ENCODE data around the gene ZNF445.
"Not testable (repeated sequence)": the region's sequence is repeated elsewhere in the genome, so short reads cannot be mapped to it uniquely, and the experiment has no call there.

Gene ZNF445

DNA sequence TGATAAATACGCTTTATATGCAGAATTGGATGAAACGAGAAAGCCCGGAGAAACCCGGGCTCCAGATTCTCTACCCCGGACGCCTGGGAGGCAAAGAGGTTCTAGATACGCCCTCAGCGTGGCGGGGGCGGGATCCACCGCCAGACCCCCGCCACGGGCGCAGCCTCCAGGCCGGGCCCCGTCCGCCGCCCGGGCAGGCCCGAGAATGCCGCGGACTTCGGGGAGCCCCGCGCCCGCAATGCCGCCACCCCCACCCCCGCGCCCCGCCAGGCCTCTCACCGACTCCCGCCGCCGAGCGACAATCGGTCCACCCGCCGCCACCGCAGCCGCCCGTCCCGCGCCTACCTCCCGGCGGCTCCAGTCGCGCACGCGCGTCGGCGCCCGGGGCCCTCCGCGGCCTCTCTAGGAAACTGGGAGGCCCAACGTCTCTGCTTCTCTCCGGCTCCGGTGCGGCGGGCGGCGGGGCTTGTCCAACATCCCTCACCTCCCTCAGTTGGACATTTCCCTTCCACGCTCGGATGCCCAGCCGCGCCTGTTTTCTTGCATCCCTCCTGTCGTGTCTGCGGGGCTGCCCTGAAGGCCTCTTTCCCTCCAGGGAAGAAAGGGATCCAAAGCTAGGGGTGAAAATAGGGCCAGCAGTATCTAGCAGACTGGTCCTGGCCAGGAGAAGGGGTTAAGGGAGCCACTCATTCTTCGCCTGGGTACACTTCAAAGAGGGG lies at the start of gene ZNF445:
ZNF445 (minus strand) TSS at position 359 of the 719 bp plus-strand sequence. CDS start 22,121 bp downstream, outside the sequence.
- DNase-seq (ENCODE audit: low read depth) = peak; percentile 30

DNA sequence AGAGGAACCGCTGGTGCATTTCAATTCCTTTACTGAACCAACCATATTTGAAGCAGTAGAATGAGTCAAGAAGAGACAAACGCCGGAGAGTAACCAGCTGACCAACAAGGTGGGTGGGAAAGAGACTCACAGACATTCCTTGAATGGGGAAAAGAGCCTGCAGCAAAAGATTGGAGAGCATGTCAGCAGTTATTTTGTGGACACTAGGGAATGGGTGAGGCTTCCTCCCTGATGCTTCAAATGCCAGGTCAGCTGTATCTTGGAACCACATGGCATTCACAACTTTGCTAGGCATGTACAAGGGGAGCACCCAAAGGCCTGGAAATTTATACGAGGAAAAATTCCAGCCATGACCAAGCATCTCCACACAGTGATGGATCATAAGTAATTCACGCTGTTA lies 47.6 kb upstream of the ZNF445 start:
- no peak for DNase-seq (ENCODE audit: low read depth)

DNA sequence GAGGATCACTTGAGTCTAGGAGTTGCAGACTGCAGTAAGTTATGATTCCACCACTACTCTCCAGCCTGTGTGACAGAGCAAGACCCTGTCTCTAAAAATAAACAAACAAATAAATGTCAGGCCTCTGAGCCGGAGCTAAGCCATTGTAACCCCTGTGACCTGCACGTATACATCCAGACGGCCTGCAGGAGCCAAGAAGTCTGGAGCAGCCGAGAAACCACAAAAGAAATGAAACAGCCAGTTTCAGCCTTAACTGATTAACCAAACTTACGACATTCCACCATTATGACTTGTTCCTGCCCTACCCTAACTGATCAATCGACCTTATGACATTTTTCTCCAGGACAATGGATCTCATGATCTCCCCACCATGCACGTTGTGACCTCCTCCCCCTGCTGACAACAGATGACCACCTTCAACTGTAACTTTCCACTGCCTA lies 45.0 kb upstream of the ZNF445 start:
- no peak for DNase-seq (ENCODE audit: low read depth)

GRCh38 chr3:44521721-44522120 lies 44.3 kb upstream of the ZNF445 start:
- no peak for DNase-seq (ENCODE audit: low read depth)

DNA sequence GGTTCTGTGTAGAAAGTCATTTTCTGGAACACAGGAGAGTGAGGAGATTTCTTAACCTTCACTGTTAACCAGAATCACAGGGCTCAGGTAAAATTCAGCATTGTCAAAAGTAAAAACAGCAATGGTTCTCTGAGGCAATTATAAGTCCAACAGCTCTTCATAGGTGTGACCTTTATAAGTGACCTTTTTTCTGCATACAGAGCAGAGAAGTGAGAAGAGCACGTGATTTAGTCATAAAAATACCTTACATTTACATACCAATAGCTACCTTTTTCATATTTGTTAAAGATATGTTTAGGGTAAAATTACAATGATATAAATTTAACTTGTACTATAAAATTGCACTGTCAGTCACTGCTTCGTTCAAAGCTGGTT lies 41.3 kb upstream of the ZNF445 start:
- DNase-seq (ENCODE audit: low read depth) = no peak

DNA sequence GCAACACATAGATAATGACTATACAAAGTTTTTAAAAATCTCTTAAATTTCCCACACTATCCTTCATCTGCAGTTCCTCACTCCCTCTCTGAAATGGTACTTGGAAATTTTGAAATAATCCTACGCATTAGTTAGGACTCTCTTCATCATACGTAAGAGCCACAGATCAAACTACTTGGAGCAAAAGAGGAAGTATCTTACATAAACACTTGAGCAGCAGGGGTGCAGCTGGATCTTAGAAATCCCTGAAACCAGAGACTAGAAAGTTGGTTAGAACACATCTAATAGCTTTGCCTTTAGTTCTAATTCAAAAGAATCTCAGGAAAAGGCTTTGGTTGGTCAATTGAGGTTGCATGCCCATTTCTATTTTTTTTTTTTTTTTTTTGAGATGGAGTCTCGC lies 38.8 kb upstream of the ZNF445 start:
- no peak for DNase-seq (ENCODE audit: low read depth)

- no peak for DNase-seq (ENCODE audit: low read depth)
Measured at GRCh38 chr3:44513513-44513912, 36.0 kb upstream of the ZNF445 start.

DNA sequence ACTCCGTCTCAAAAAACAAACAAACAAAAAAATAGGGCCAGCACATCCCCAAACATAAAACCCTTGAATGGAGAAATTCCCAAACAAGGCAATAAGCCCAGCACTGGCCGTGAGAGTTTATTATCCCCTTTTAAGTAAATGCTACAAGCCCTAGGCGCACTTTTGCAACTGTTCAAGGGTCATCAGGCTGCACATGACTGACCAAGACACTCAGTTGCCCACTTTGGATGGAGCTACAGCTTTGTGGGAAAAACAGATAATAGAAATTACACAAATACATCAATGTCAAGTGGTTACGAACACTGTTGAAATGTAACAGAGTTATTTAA lies 33.7 kb upstream of the ZNF445 start:
- DNase-seq (ENCODE audit: low read depth) = no peak

GRCh38 chr3:44510000-44510368 lies 32.5 kb upstream of the ZNF445 start:
- DNase-seq (ENCODE audit: low read depth) = no peak

- DNase-seq (ENCODE audit: low read depth) = no peak
Measured at GRCh38 chr3:44509393-44509921, 32.0 kb upstream of the ZNF445 start.

DNA sequence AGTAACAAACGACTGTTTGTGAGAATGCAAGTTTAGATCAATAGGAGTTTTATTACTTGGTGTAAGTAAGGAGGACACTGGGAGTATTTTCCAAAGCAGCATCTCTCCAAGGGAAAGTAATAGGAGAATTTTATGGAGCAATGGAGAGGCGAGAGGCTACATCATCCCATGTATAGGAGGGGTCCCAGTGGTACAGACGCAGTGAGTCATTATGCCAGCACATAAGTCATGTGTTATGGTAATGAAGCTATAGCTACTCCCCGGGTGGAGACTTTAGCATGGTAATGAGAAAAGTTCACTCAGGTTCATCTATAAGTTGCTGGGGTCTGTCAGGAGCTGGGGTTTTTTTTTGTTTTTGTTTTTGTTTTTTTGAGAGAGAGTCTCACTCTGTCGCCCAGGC lies 29.5 kb upstream of the ZNF445 start:
- no peak for DNase-seq (ENCODE audit: low read depth)

DNA sequence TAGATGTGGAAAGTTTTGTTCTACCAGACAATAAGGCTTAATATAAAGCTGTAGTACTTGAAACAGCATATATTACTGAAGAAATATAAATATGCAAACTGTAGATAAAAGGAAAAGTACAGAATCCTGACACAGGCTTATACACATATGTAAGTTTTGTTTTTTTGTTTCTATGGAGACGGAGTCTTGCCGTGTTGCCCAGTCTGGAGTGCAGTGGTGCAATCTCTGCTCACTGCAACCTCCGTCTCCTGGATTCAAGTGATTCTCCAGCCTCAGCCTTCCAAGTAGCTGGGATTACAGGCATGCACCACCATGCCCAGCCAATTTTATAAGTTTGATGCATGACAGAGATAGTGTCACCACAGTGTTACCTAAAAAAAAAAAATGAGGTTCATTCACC lies 29.1 kb upstream of the ZNF445 start:
- DNase-seq (ENCODE audit: low read depth) = no peak

DNA sequence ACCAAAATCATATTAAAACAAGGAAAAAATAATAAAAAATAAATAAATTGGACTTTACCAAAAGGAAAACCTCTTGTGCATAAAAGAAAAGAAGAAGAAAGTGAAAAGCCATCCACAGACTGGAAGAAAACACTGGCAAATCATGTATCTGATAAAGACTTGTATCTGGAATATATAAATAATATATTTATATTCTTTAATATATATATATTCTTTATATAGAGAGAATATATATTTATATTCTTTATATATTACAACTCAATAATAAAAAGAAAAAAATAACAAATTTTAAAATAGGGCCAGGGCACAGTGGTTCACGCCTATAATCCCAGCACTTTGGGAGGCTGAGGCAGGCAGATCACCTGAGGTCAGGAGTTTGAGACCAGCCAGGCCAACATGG lies 27.1 kb upstream of the ZNF445 start:
- no peak for DNase-seq (ENCODE audit: low read depth)

GRCh38 chr3:44503178-44503577 lies 25.7 kb upstream of the ZNF445 start:
- not testable (repeated sequence) for DNase-seq (ENCODE audit: low read depth)

- DNase-seq (ENCODE audit: low read depth) = no peak
Measured at GRCh38 chr3:44501971-44502370, 24.5 kb upstream of the ZNF445 start.

GRCh38 chr3:44499899-44500168 lies 22.4 kb upstream of the ZNF445 start:
- not testable (repeated sequence) for DNase-seq (ENCODE audit: low read depth)

GRCh38 chr3:44499149-44499898 lies 21.9 kb upstream of the ZNF445 start:
- DNase-seq (ENCODE audit: low read depth) = no peak

DNA sequence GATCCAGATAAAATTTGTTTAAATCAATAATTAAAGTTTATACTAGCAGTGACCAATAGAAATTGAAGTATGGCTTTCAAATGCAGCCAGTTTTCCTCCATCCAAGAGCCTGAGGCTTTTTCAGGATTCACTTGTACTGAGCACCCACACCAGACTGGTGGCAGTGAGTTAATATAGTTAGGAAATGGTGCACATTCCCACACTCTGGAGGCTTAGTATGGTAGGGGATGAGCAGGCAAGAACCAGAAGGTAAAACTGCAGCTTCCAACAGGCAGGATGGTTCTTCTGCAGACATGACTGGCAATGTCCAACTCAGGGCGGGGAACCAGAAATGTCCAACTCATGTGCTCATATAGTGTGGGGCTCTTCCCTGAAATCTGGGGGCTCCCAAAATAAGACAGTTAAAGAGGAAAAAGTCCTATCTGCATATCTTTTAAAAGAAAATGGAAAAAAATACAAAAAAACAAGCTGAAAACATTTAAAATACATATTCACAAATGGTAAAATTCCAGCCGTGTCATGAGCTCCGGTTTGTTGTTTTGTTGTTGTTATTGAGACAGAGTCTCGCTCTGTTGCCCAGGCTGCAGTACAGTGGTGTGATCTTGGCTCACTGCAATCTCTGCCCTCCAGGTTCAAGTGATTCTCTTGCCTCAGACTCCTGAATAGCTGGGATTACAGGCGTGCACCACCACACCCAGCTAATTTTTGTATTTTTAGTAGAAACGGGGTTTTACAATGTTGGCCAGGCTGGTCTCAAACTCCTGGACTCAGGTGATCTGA lies 18.4 kb upstream of the ZNF445 start:
- DNase-seq (ENCODE audit: low read depth) = no peak

DNA sequence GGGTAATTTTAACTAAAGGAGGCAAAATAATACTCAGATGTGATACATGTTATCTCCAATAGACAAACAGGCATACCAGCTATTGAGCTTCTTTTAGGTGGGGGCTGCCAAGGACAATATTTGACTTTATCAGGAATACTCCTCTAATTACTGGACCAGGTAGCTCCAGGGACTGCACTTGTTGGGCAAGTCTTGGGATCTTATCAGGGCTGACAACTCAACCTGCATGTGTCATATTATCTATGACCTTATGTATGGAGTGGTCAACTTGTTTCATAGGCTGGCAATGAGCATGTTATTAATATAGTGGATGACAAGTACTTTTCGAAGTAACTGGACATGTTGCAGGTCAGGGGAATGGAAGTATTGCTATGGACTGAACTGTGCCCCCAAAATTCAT lies 15.0 kb upstream of the ZNF445 start:
- no peak for DNase-seq (ENCODE audit: low read depth)

DNA sequence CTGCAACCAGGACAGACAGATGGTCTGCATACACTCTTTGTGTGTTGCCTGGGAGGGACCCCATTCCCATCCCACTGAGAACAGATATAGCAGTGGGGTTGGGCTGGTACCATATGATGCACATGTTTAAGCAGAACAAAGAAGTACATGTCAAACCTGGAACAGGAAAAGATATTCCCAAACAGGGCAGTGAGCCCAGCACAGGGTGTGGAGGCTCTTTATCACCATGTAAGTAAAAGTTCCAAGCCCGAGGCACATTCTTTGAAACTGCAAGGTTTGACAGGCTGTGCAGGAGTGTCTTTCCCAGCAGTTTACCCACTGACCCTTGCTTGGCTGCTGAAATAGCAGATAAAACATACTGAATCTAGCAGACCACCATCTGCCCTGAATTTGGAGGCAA lies 5.3 kb upstream of the ZNF445 start:
- no peak for DNase-seq (ENCODE audit: low read depth)

DNA sequence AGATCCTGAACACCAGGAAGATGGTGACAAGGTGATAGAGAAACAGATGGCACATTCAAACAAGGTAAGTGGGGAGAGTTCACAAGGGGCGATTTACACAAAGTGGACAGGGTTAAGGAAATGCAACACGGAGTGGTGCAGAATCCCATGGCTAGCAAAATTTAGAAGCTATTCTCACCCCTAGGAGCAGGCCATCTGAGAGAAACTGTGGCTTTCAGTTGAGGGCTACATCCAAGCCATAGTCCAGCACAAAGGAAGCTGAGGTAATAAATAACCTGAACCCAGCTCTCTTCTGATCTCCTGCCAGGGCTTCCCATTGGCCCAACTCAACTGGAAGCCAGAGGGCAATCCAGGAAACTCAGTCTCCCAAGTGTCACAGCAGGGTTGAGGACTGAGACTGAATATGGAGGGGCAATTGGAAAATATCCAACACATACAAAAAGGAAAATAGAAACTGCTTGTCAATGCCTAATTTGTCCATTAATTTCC lies 1.2 kb upstream of the ZNF445 start:
- DNase-seq (ENCODE audit: low read depth) = no peak

- DNase-seq (ENCODE audit: low read depth) = no peak
Measured at GRCh38 chr3:44478055-44478468, 592 bp upstream of the ZNF445 start.

DNA sequence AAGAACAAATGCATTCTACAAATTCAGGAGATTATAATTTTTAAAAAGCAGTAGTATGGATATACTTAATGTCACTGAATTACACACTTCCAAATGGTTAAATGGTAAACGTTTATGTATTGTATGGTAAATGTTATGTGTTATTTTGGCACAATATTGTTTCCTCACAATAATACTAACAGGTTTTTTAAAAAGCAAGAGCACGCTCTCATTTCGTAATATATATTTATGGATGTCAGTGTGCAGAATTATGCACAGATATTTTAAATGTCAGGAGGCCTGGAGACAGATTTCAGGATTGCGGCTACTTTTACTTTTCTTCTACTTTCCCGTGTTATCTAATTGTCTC lies 533 bp downstream of the ZNF445 start:
- no peak for DNase-seq (ENCODE audit: low read depth)
